WTC11 (cell line): ENCODE results near the gene GRAMD1C. TPM values are rescaled to one million over a fixed set of nuclear protein-coding genes. Genes with fewer than 3 reads are reported as not detected.

Experiments
- ATAC-seq: fragments of 200-7000 bp; cut with Tn5 transposase; 2 replicates; pipeline ENCODE4 v1.10.0; 2021; ENCODE audit warnings: mild to moderate bottlenecking, moderate library complexity
- CTCF ChIA-PET: fragments of 300-600 bp; sonication (Branson Sonifier 250); formaldehyde crosslinking; loops from one replicate; lab custom pipeline; 2021; ENCODE audit warnings: antibody characterized with exemption; lab: Charles Lee
- POLR2A ChIA-PET: fragments of 350-600 bp; sonication (Branson Sonifier 250); formaldehyde crosslinking; loops from one replicate; lab custom pipeline; 2021; ENCODE audit warnings: antibody characterized with exemption; lab: Charles Lee
- DNase-seq: peaks from one replicate; pipeline ENCODE4 v3.0.0; 2021; ENCODE audit warnings: low spot score
- H3K27ac Mint-ChIP-seq: 2 replicates; pipeline ENCODE4 v1.8.0; 2021; ENCODE audit warnings: mixed read lengths
- H3K27me3 Mint-ChIP-seq: 2 replicates; pipeline ENCODE4 v1.8.0; 2021; ENCODE audit warnings: low read depth, mild to moderate bottlenecking, moderate library complexity, mixed read lengths
- H3K36me3 Mint-ChIP-seq: 2 replicates; pipeline ENCODE4 v1.8.0; 2021; ENCODE audit warnings: mixed read lengths
- H3K4me1 Mint-ChIP-seq: 2 replicates; pipeline ENCODE4 v1.8.0; 2022; ENCODE audit warnings: mixed read lengths
- H3K4me3 Mint-ChIP-seq: 2 replicates; pipeline ENCODE4 v1.8.0; 2021; ENCODE audit warnings: mild to moderate bottlenecking, moderate library complexity, mixed read lengths
- H3K9me3 Mint-ChIP-seq: 2 replicates; pipeline ENCODE4 v1.8.0; 2021; ENCODE audit warnings: mixed read lengths
- CREM ChIP-seq: sonication (generic); formaldehyde crosslinking; IDR thresholded peaks from 2 replicates; pipeline ENCODE4 v1.8.1; 2022; ENCODE audit warnings: mild to moderate bottlenecking, missing genetic modification reagents, moderate library complexity
- GABPB1 ChIP-seq: sonication (generic); formaldehyde crosslinking; IDR thresholded peaks from 2 replicates; pipeline ENCODE4 v1.8.1; 2023; ENCODE audit warnings: mild to moderate bottlenecking, missing genetic modification reagents
- HMGA2 ChIP-seq: fragments of 250-450 bp; sonication (Bioruptor Pico); IDR thresholded peaks from 2 replicates; pipeline ENCODE4 v1.4.0; 2021; ENCODE audit warnings: mild to moderate bottlenecking, moderate library complexity
- IRF1 ChIP-seq: sonication (generic); formaldehyde crosslinking; IDR thresholded peaks from 2 replicates; pipeline ENCODE4 v1.8.0; 2023; ENCODE audit warnings: missing genetic modification reagents
- SMAD3 ChIP-seq: sonication (generic); formaldehyde crosslinking; IDR thresholded peaks from 2 replicates; pipeline ENCODE4 v1.8.0; 2022; ENCODE audit warnings: missing genetic modification reagents, mild to moderate bottlenecking, borderline replicate concordance
- TEAD4 ChIP-seq: sonication (generic); formaldehyde crosslinking; IDR thresholded peaks from 2 replicates; pipeline ENCODE4 v1.8.0; 2022; ENCODE audit warnings: mild to moderate bottlenecking, missing genetic modification reagents
- ZNF425 ChIP-seq: fragments of 250-450 bp; sonication (Bioruptor Pico); conservative IDR thresholded peaks from 2 replicates; pipeline ENCODE4 v1.9.0; 2021; ENCODE audit warnings: mild to moderate bottlenecking
- total RNA-seq: library from RNA; stranded (reverse); gene quantifications from 3 replicates; pipeline ENCODE4 v1.2.3, GENCODE V29; 2021
- TF ChIP-seq, protein P1 (sequence below): fragments of 250-450 bp; sonication (Bioruptor Pico); IDR thresholded peaks from 2 replicates; pipeline ENCODE4 v1.9.0; 2021; ENCODE audit warnings: mild to moderate bottlenecking
- TF ChIP-seq, protein P2 (sequence below): fragments of 250-450 bp; sonication (Bioruptor Pico); IDR thresholded peaks from 2 replicates; pipeline ENCODE4 v2.1.2; 2022; ENCODE audit warnings: mild to moderate bottlenecking, moderate library complexity
- TF ChIP-seq, protein P3 (sequence below): sonication (generic); formaldehyde crosslinking; IDR thresholded peaks from 2 replicates; pipeline ENCODE4 v1.8.0; 2022; ENCODE audit warnings: mild to moderate bottlenecking, missing genetic modification reagents
- TF ChIP-seq, protein P4 (sequence below): sonication (generic); formaldehyde crosslinking; IDR thresholded peaks from 2 replicates; pipeline ENCODE4 v1.8.1; 2023; ENCODE audit warnings: mild to moderate bottlenecking, missing genetic modification reagents, moderate library complexity

Gene GRAMD1C
- total RNA-seq, 1 experiment from 2014 or later: 2.8 TPM

- no peaks in the 10 kb centered on the region for H3K9me3 Mint-ChIP-seq
- ChIA-PET CTCF (no interaction called here), POLR2A (no interaction called here)
- no peak overlapping the region for H3K4me3 Mint-ChIP-seq
- H3K36me3 Mint-ChIP-seq: peaks cover 37% of the 10 kb centered on the region
- no peak overlapping the region for H3K27ac Mint-ChIP-seq
- no peaks in the 10 kb centered on the region for H3K4me1 Mint-ChIP-seq
- TF ChIP-seq, protein P1, sequence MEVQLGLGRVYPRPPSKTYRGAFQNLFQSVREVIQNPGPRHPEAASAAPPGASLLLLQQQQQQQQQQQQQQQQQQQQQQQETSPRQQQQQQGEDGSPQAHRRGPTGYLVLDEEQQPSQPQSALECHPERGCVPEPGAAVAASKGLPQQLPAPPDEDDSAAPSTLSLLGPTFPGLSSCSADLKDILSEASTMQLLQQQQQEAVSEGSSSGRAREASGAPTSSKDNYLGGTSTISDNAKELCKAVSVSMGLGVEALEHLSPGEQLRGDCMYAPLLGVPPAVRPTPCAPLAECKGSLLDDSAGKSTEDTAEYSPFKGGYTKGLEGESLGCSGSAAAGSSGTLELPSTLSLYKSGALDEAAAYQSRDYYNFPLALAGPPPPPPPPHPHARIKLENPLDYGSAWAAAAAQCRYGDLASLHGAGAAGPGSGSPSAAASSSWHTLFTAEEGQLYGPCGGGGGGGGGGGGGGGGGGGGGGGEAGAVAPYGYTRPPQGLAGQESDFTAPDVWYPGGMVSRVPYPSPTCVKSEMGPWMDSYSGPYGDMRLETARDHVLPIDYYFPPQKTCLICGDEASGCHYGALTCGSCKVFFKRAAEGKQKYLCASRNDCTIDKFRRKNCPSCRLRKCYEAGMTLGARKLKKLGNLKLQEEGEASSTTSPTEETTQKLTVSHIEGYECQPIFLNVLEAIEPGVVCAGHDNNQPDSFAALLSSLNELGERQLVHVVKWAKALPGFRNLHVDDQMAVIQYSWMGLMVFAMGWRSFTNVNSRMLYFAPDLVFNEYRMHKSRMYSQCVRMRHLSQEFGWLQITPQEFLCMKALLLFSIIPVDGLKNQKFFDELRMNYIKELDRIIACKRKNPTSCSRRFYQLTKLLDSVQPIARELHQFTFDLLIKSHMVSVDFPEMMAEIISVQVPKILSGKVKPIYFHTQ (CRISPR knock-in tag): no peak
- no peak for TF ChIP-seq TEAD4 (CRISPR knock-in tag)
- no peak for TF ChIP-seq CREM (CRISPR knock-in tag)
- DNase-seq: no peak
- no peak for ATAC-seq
- H3K27me3 Mint-ChIP-seq: no peaks in the 10 kb centered on the region
These were observed 33.3 kb upstream of the GRAMD1C start for GRCh38 chr3:113805249-113805648.

GRCh38 chr3:113812854-113813253 is 25.7 kb upstream of the GRAMD1C start:
- Mint-ChIP-seq H3K36me3 (peaks cover 9% of the 10 kb centered on the region), H3K27ac (peak overlapping the region; percentile 42), H3K9me3 (0 out of 2 replicates have a peak, but pooled peaks cover 3% of the 10 kb centered on the region), H3K4me1 (peaks cover 23% of the 10 kb centered on the region), H3K4me3 (no peak overlapping the region; the same call in 1 of the 2 replicates), H3K27me3 (no peaks in the 10 kb centered on the region)
- peak; percentile 56 for ATAC-seq
- CTCF ChIA-PET: interaction anchor here (2.1 kb wide), 1 partner anchor 13 kb away, joined by 10 read pairs; no protein-coding TSS in a partner anchor
- POLR2A ChIA-PET: interaction anchor here (0.7 kb wide), 1 partner anchor 15 kb away, joined by 5 read pairs; no protein-coding TSS in a partner anchor
- peak; percentile 22 for DNase-seq
- TF ChIP-seq, protein P2, sequence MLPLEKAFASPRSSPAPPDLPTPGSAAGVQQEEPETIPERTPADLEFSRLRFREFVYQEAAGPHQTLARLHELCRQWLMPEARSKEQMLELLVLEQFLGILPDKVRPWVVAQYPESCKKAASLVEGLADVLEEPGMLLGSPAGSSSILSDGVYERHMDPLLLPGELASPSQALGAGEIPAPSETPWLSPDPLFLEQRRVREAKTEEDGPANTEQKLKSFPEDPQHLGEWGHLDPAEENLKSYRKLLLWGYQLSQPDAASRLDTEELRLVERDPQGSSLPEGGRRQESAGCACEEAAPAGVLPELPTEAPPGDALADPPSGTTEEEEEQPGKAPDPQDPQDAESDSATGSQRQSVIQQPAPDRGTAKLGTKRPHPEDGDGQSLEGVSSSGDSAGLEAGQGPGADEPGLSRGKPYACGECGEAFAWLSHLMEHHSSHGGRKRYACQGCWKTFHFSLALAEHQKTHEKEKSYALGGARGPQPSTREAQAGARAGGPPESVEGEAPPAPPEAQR (CRISPR knock-in tag): no peak
- TF ChIP-seq IRF1 (CRISPR knock-in tag) (no peak), ZNF425 (CRISPR knock-in tag) (no peak), TEAD4 (CRISPR knock-in tag) (no peak), HMGA2 (CRISPR knock-in tag) (no peak), GABPB1 (CRISPR knock-in tag) (no peak), SMAD3 (CRISPR knock-in tag) (no peak)
- TF ChIP-seq, protein P3, sequence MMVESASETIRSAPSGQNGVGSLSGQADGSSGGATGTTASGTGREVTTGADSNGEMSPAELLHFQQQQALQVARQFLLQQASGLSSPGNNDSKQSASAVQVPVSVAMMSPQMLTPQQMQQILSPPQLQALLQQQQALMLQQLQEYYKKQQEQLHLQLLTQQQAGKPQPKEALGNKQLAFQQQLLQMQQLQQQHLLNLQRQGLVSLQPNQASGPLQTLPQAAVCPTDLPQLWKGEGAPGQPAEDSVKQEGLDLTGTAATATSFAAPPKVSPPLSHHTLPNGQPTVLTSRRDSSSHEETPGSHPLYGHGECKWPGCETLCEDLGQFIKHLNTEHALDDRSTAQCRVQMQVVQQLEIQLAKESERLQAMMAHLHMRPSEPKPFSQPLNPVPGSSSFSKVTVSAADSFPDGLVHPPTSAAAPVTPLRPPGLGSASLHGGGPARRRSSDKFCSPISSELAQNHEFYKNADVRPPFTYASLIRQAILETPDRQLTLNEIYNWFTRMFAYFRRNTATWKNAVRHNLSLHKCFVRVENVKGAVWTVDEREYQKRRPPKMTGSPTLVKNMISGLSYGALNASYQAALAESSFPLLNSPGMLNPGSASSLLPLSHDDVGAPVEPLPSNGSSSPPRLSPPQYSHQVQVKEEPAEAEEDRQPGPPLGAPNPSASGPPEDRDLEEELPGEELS (CRISPR knock-in tag): no peak
- TF ChIP-seq, protein P4, sequence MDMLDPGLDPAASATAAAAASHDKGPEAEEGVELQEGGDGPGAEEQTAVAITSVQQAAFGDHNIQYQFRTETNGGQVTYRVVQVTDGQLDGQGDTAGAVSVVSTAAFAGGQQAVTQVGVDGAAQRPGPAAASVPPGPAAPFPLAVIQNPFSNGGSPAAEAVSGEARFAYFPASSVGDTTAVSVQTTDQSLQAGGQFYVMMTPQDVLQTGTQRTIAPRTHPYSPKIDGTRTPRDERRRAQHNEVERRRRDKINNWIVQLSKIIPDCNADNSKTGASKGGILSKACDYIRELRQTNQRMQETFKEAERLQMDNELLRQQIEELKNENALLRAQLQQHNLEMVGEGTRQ (CRISPR knock-in tag): no peak
- TF ChIP-seq, protein P1 (CRISPR knock-in tag): no peak
